Esophagus muscularis mucosa (tissue), 3 donors: ENCODE data around the gene SDK1.

Experiments
- POLR2A ChIP-seq: fragments of 450-650 bp; IDR thresholded peaks from one replicate; pipeline ENCODE4 v1.6.1; 2017; ENCODE audit warnings: antibody characterized with exemption, moderate library complexity, mild to moderate bottlenecking, low read depth
- TF ChIP-seq, protein P1 (sequence below), 3 experiments: fragments of 200-600 bp in 2 of 3; fragments of 450-650 bp in 1 of 3; sonication (generic) in 2 of 3; IDR thresholded peaks; one replicate each; pipeline ENCODE4 v1.5.1; 2017 to 2019; ENCODE audit warnings: antibody characterized with exemption in 3 of 3, mild to moderate bottlenecking in 2 of 3, moderate library complexity in 1 of 3

DNA sequence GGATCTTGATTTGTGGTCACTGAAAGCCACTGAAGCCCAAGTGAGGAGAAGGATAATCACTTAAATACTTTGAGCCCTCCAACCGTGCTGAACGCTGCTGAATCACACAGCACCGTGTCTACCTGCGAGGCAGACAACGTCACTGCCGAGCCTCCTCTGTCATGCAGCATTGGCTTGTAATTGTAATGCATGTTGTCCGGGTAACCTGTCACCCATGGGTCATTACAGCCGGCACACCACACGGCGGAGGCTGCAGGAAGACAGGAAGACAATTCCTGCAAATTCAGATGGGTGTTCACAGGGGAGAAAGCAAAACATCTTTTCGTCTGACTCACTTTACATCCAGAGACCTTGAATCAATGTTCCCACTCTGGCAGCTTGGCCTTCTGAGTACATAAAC is 835.0 kb downstream of the SDK1 start:
- TF ChIP-seq, protein P1, sequence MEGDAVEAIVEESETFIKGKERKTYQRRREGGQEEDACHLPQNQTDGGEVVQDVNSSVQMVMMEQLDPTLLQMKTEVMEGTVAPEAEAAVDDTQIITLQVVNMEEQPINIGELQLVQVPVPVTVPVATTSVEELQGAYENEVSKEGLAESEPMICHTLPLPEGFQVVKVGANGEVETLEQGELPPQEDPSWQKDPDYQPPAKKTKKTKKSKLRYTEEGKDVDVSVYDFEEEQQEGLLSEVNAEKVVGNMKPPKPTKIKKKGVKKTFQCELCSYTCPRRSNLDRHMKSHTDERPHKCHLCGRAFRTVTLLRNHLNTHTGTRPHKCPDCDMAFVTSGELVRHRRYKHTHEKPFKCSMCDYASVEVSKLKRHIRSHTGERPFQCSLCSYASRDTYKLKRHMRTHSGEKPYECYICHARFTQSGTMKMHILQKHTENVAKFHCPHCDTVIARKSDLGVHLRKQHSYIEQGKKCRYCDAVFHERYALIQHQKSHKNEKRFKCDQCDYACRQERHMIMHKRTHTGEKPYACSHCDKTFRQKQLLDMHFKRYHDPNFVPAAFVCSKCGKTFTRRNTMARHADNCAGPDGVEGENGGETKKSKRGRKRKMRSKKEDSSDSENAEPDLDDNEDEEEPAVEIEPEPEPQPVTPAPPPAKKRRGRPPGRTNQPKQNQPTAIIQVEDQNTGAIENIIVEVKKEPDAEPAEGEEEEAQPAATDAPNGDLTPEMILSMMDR (IDR thresholded peaks at IDR 0.05), result no peak
- no peak for TF ChIP-seq POLR2A
